Left cardiac atrium (tissue), 4 donors: ENCODE measurements around the gene USE1. TPM values are rescaled to one million over a fixed set of nuclear protein-coding genes. Genes with fewer than 3 reads are reported as not detected.

ENCODE experiments used
- ATAC-seq, 2 donors: fragments of 200-7000 bp; cut with Tn5 transposase; one replicate each; pipeline ENCODE4 v1.9.1; 2020; ENCODE audit warnings: mild to moderate bottlenecking in 2 of 2, moderate library complexity in 2 of 2
- DNase-seq: peaks from one replicate; pipeline ENCODE4 v3.0.0-alpha.2; 2020
- intact Hi-C, 2 donors: fragments of 100-400 bp; cut with DNase I; formaldehyde crosslinking; loops; one replicate each; pipeline versions ENCODE4 v1.14.1 to v1.15.1; 2022 to 2023
- total RNA-seq, 2 donors: library from RNA; stranded (reverse); fragmentation: NEBNext Ultra II Directional; extraction: Animal tissue kit (Norgen Biotek cat#: 25700); gene quantifications; one replicate each; pipeline ENCODE4 v1.2.1, GENCODE V29; 2021
- donor health status: DM: no; HTN: yes; CAD: no.
- donor health status: DM: no; HTN: yes; CAD: no; lungs with severe emphysema.
- donor health status: DM: yes; HTN: yes; CAD: no.
- donor health status: Dilated cardiomyopathy.

USE1 gene
- total RNA-seq, 2 donors from 2014 or later, result 22.5 to 23.4 TPM

GRCh38 chr19:17246681-17247425 is 31.7 kb downstream of the USE1 start:
- peak; percentile 44 for DNase-seq
- ATAC-seq, result peak; percentile 12 to 17
- intact Hi-C loops, result no loop called here

- intact Hi-C loops, result no loop called here
Measured at GRCh38 chr19:17248011-17248776, 33.0 kb downstream of the USE1 start.

GRCh38 chr19:17249887-17250548 is 34.9 kb downstream of the USE1 start:
- ATAC-seq (no peak), DNase-seq (no peak)
- intact Hi-C loops, result no loop called here

More at GRCh38 chr19:17248011-17248776, 33.0 kb downstream of the USE1 start:
- DNase-seq, result no peak
- ATAC-seq, result no peak

GRCh38 chr19:17254636-17255035 is 39.5 kb downstream of the USE1 start:
- intact Hi-C loops, result no loop called here
- no peak for DNase-seq
- ATAC-seq, result no peak

- ATAC-seq (no peak), DNase-seq (no peak)
- intact Hi-C loops, result no loop called here
Measured at GRCh38 chr19:17255150-17255621, 40.0 kb downstream of the USE1 start.

- DNase-seq (no peak), ATAC-seq (no peak)
- intact Hi-C loops, result no loop called here
Measured at GRCh38 chr19:17256130-17256529, 41.0 kb downstream of the USE1 start.

- DNase-seq, result no peak
- intact Hi-C loops, result no loop called here
- no peak for ATAC-seq
Measured at GRCh38 chr19:17259118-17259780, 44.1 kb downstream of the USE1 start.

GRCh38 chr19:17259934-17260333 is 44.8 kb downstream of the USE1 start:
- DNase-seq (no peak), ATAC-seq (no peak)
- intact Hi-C loops, result no loop called here

- ATAC-seq (peak; percentile 81 to 83), DNase-seq (peak; percentile 77)
- intact Hi-C loops, result no loop called here
Measured at GRCh38 chr19:17260842-17261325, 45.7 kb downstream of the USE1 start.

- ATAC-seq (no peak), DNase-seq (no peak)
- intact Hi-C loops, result no loop called here
Measured at GRCh38 chr19:17262557-17262956, 47.4 kb downstream of the USE1 start.

GRCh38 chr19:17263712-17264640 is 48.8 kb downstream of the USE1 start:
- ATAC-seq, result no peak
- intact Hi-C loops, result no loop called here

GRCh38 chr19:17264641-17264979 is 49.5 kb downstream of the USE1 start, which contains the start of gene USHBP1:
Gene USHBP1, minus strand, starts transcription at chr19:17264745. Its CDS starts 446 bp downstream, at chr19:17264299.
- ATAC-seq, result no peak
- intact Hi-C loops, result no loop called here
- DNase-seq, result peak; percentile 69

More at GRCh38 chr19:17263712-17264640, 48.8 kb downstream of the USE1 start:
- DNase-seq, result no peak

- intact Hi-C loops, result no loop called here
Measured at GRCh38 chr19:17266026-17266425, 50.9 kb downstream of the USE1 start.

GRCh38 chr19:17266589-17266974 is 51.4 kb downstream of the USE1 start:
- DNase-seq (no peak), ATAC-seq (no peak)
- intact Hi-C loops, result no loop called here

More at GRCh38 chr19:17266026-17266425, 50.9 kb downstream of the USE1 start:
- DNase-seq (no peak), ATAC-seq (no peak)

GRCh38 chr19:17266975-17267788 is 52.0 kb downstream of the USE1 start, which contains the start of gene BABAM1:
Gene BABAM1, plus strand, starts transcription at chr19:17267443. Its CDS starts 1,364 bp downstream, at chr19:17268807.
- DNase-seq (peak; percentile 95), ATAC-seq (peak; percentile 98)
- intact Hi-C loops, result no loop called here

GRCh38 chr19:17268754-17269153 is 53.6 kb downstream of the USE1 start:
- intact Hi-C loops, result no loop called here
- no peak for DNase-seq

More at GRCh38 chr19:17268754-17269153, 53.6 kb downstream of the USE1 start:
- no peak for ATAC-seq
